HG03108 (cell line): ENCODE measurements around the gene DNAJB12.
"Not testable (repeated sequence)": the region's sequence is repeated elsewhere in the genome, so short reads cannot be mapped to it uniquely, and the experiment has no call there.

Experiments used
- ATAC-seq: cut with Tn5 transposase; IDR thresholded peaks from one replicate; pipeline ENCODE4 v1.9.1; 2021; ENCODE audit warnings: moderate library complexity; ENCODE audit not compliant: unreplicated experiment

Gene DNAJB12

GRCh38 chr10:72354356-72355213 is at the start of gene DNAJB12:
TSS of gene DNAJB12 (minus strand) at chr10:72354919. CDS start at chr10:72354897, 22 bp downstream.
- ATAC-seq = peak; percentile 67

GRCh38 chr10:72395581-72395980 is 40.9 kb upstream of the DNAJB12 start:
- not testable (repeated sequence) for ATAC-seq

GRCh38 chr10:72392571-72392970 is 37.9 kb upstream of the DNAJB12 start:
- ATAC-seq = no peak

GRCh38 chr10:72390764-72391163 is 36.0 kb upstream of the DNAJB12 start:
- ATAC-seq = no peak

GRCh38 chr10:72389716-72390115 is 35.0 kb upstream of the DNAJB12 start:
- ATAC-seq = no peak

GRCh38 chr10:72389014-72389413 is 34.3 kb upstream of the DNAJB12 start:
- no peak for ATAC-seq

GRCh38 chr10:72388062-72388461 is 33.3 kb upstream of the DNAJB12 start:
- no peak for ATAC-seq

GRCh38 chr10:72386916-72387586 is 32.3 kb upstream of the DNAJB12 start:
- ATAC-seq = no peak

- ATAC-seq = no peak
Measured at GRCh38 chr10:72385724-72386123, 31.0 kb upstream of the DNAJB12 start.

- ATAC-seq = not testable (repeated sequence)
Measured at GRCh38 chr10:72384982-72385381, 30.3 kb upstream of the DNAJB12 start.

- no peak for ATAC-seq
Measured at GRCh38 chr10:72379776-72380175, 25.1 kb upstream of the DNAJB12 start.

GRCh38 chr10:72379062-72379461 is 24.3 kb upstream of the DNAJB12 start:
- no peak for ATAC-seq

GRCh38 chr10:72375585-72375984 is 20.9 kb upstream of the DNAJB12 start:
- no peak for ATAC-seq

- ATAC-seq = no peak
Measured at GRCh38 chr10:72375173-72375572, 20.5 kb upstream of the DNAJB12 start.

- no peak for ATAC-seq
Measured at GRCh38 chr10:72370201-72370722, 15.5 kb upstream of the DNAJB12 start.

- ATAC-seq = no peak
Measured at GRCh38 chr10:72367301-72367960, 12.7 kb upstream of the DNAJB12 start.

GRCh38 chr10:72365106-72365895 is 10.6 kb upstream of the DNAJB12 start:
- no peak for ATAC-seq

GRCh38 chr10:72364239-72364777 is 9.6 kb upstream of the DNAJB12 start:
- ATAC-seq = no peak

GRCh38 chr10:72356987-72357386 is 2.3 kb upstream of the DNAJB12 start:
- ATAC-seq = no peak

GRCh38 chr10:72356115-72356514 is 1.4 kb upstream of the DNAJB12 start:
- ATAC-seq = no peak
